HepG2 (cell line): Measurements from ENCODE around the gene SIDT1. TPM values are rescaled to one million over a fixed set of nuclear protein-coding genes. Genes with fewer than 3 reads are reported as not detected.

Experiments used
- CREBL2 ChIP-seq: sonication (generic); formaldehyde crosslinking; IDR thresholded peaks from 2 replicates; pipeline ENCODE4 v1.8.1; 2023; ENCODE audit warnings: missing genetic modification reagents, mild to moderate bottlenecking, borderline replicate concordance
- ZBTB7B ChIP-seq: sonication (generic); formaldehyde crosslinking; IDR thresholded peaks from 2 replicates; pipeline ENCODE4 v1.4.0; 2020; ENCODE audit warnings: missing genetic modification reagents
- ZNF501 ChIP-seq: sonication (generic); formaldehyde crosslinking; IDR thresholded peaks from 2 replicates; pipeline ENCODE4 v1.5.1; 2020; ENCODE audit warnings: mild to moderate bottlenecking, moderate library complexity, missing genetic modification reagents
- ZNF816 ChIP-seq: sonication (generic); formaldehyde crosslinking; IDR thresholded peaks from 2 replicates; pipeline ENCODE4 v1.8.0; 2022; ENCODE audit warnings: missing genetic modification reagents, mild to moderate bottlenecking, borderline replicate concordance
- polyA plus RNA-seq, 8 experiments: library from polyadenylated mRNA; depleted of rRNA in 3 of 8; stranded (reverse) in 7 of 8; unstranded in 1 of 8; fragments of >200 nt; fragmentation: Illumina TruSeq in 4 of 8; extraction: Trizol in 4 of 8; gene quantifications; 2 replicates each; pipeline versions ENCODE4 v1.2.1 to v1.2.3, GENCODE V29; 2011 to 2016; ENCODE audit warnings: low read depth in 4 of 8, missing spikeins in 1 of 8, mixed read lengths in 1 of 8; ENCODE audit not compliant: insufficient read depth in 1 of 8
- total RNA-seq, 5 experiments: library from RNA; depleted of rRNA; stranded (reverse); fragments of >200 nt; fragmentation: Illumina TruSeq; extraction: Trizol; gene quantifications; 2 replicates each; pipeline ENCODE4 v1.2.3, GENCODE V29; 2016; ENCODE audit warnings: low read depth in 1 of 5
- TF ChIP-seq, protein P1 (sequence below): sonication (generic); formaldehyde crosslinking; IDR thresholded peaks from 2 replicates; pipeline ENCODE4 v1.4.0; 2020; ENCODE audit warnings: mild to moderate bottlenecking, missing genetic modification reagents
- TF ChIP-seq, protein P2 (sequence below): sonication (generic); formaldehyde crosslinking; IDR thresholded peaks from 2 replicates; pipeline ENCODE4 v1.9.0; 2022; ENCODE audit warnings: low read depth, missing genetic modification reagents

The SIDT1 gene
- total and polyA plus RNA-seq, 2 of the 13 experiments (the other 11 are each of a cell fraction or from before 2014, with no cell fraction given), result 0.07 TPM

GRCh38 chr3:113617726-113618125 is 85.4 kb downstream of the SIDT1 start (continued):
- TF ChIP-seq, protein P1, sequence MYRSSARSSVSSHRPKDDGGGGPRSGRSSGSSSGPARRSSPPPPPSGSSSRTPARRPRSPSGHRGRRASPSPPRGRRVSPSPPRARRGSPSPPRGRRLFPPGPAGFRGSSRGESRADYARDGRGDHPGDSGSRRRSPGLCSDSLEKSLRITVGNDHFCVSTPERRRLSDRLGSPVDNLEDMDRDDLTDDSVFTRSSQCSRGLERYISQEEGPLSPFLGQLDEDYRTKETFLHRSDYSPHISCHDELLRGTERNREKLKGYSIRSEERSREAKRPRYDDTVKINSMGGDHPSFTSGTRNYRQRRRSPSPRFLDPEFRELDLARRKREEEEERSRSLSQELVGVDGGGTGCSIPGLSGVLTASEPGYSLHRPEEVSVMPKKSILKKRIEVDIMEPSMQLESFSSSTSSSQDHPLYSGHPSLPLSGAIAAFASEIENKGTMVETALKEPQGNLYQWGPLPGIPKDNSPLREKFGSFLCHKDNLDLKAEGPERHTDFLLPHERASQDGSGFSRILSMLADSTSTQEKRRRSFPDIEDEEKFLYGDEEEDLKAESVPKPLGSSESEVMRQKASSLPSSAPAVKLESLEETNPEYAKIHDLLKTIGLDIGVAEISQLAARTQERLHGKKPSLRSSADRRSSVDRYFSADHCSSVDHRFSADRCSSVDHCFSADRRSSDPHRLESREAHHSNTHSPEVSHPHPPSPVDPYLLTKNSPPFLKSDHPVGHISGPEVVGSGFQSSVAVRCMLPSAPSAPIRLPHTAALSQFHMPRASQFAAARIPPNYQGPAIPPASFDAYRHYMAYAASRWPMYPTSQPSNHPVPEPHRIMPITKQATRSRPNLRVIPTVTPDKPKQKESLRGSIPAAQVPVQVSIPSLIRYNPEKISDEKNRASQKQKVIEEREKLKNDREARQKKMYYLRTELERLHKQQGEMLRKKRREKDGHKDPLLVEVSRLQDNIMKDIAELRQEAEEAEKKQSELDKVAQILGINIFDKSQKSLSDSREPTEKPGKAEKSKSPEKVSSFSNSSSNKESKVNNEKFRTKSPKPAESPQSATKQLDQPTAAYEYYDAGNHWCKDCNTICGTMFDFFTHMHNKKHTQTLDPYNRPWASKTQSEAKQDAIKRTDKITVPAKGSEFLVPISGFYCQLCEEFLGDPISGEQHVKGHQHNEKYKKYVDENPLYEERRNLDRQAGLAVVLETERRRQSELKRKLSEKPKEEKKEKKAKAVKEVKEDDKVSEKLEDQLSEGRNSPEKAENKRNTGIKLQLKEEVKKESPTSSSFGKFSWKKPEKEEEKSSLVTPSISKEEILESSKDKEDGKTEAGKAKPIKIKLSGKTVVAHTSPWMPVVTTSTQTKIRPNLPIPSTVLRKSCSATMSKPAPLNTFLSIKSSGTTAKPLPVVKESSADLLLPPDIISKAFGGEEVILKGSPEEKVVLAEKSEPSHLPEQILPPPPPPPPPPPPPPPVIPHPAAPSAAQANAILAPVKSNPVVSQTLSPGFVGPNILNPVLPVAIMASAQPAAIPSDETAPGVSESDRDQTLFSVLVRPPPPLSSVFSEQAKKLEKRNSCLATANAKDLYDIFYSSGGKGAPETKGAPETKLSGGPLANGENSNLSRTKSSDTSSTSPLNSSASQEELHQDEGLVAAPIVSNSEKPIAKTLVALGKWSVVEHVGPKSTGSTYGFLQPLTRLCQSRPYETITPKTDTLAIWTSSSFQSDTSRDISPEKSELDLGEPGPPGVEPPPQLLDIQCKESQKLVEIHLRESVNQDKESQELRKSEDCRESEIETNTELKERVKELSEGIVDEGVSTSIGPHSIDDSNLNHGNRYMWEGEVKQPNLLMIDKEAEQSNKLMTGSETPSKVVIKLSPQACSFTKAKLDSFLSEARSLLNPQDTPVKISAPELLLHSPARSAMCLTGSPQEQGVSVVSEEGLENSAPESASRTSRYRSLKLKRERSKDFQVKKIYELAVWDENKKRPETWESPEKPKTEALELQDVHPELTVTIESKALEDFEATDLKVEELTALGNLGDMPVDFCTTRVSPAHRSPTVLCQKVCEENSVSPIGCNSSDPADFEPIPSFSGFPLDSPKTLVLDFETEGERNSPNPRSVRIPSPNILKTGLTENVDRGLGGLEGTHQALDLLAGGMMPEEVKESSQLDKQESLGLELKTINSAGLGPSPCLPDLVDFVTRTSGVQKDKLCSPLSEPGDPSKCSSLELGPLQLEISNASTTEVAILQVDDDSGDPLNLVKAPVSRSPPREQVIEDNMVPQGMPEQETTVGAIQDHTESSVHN, result no peak
- no peak for TF ChIP-seq ZNF816 (CRISPR knock-in tag)
- TF ChIP-seq CREBL2 (CRISPR knock-in tag), result no peak
- no peak for TF ChIP-seq ZBTB7B (CRISPR knock-in tag)
- no peak for TF ChIP-seq ZNF501 (CRISPR knock-in tag)
- TF ChIP-seq, protein P2, sequence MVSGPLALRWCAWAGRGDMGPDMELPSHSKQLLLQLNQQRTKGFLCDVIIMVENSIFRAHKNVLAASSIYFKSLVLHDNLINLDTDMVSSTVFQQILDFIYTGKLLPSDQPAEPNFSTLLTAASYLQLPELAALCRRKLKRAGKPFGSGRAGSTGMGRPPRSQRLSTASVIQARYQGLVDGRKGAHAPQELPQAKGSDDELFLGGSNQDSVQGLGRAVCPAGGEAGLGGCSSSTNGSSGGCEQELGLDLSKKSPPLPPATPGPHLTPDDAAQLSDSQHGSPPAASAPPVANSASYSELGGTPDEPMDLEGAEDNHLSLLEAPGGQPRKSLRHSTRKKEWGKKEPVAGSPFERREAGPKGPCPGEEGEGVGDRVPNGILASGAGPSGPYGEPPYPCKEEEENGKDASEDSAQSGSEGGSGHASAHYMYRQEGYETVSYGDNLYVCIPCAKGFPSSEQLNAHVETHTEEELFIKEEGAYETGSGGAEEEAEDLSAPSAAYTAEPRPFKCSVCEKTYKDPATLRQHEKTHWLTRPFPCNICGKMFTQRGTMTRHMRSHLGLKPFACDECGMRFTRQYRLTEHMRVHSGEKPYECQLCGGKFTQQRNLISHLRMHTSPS, result no peak
